Upper lobe of left lung (tissue), 4 donors: ENCODE data around the gene EXOC7.

Experiments used
- EP300 ChIP-seq, 4 donors: sonication (generic); formaldehyde crosslinking; IDR thresholded peaks; one replicate each; pipeline ENCODE4 v1.5.1; 2017; ENCODE audit warnings: antibody characterized with exemption in 4 of 4, control low read depth in 2 of 4
- POLR2A ChIP-seq, 4 donors: fragments of 450-650 bp; IDR thresholded peaks; one replicate each; pipeline ENCODE4 v1.5.1; 2016 to 2017; ENCODE audit warnings: antibody characterized with exemption in 4 of 4, mild to moderate bottlenecking in 2 of 4
- POLR2AphosphoS5 ChIP-seq, 2 donors: sonication (generic); formaldehyde crosslinking; IDR thresholded peaks; one replicate each; pipeline ENCODE4 v1.5.1; 2017; ENCODE audit warnings: antibody characterized with exemption in 2 of 2
- TF ChIP-seq, protein P1 (sequence below), 6 experiments: fragments of 450-650 bp in 4 of 6; fragments of 200-600 bp in 2 of 6; sonication (generic) in 2 of 6; IDR thresholded peaks; one replicate each; pipeline ENCODE4 v1.5.1; 2016 to 2019; ENCODE audit warnings: antibody characterized with exemption in 6 of 6

DNA sequence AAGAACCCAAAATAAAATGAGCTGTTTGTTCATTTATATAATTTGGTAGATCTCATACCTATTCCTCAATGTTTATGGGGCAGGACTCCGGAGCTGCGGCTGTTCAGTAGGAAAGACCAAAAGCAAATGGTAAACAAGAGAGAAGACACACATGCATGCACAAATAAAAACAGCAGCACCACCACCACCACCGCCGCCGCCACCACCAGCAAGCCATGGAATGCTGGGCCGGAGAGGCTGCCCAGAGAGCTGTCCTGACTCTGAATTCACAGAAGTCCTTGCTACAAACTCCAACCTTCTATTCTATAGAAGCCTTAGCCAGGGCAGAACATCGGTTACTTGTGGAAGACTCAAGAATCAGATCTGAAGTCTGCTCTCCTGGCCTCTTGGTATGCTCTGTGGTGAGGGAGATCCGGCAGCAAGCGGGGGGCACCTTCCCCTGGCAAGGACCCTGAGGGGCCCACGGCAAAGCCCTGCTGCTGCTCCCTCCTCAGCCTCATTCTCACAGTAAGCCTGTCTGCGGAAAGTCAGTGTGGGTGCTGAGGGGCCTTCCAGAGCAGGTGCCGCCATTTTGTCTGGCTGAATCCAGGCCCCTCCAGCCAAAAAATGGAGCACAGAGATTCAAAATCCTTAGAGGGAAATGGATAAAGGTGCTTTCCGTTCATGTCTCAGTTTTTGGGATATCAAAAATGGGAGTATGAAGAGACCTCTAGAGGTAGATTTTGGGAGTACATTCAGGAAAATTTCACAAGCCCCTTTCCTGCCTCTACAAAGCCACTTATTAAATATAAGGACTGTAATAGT, 43.8 kb upstream of the EXOC7 start:
- TF ChIP-seq POLR2AphosphoS5 (IDR thresholded peaks at IDR 0.05) (no peak), POLR2A (IDR thresholded peaks at IDR 0.05) (no peak), EP300 (IDR thresholded peaks at IDR 0.05) (no peak)
- TF ChIP-seq, protein P1, sequence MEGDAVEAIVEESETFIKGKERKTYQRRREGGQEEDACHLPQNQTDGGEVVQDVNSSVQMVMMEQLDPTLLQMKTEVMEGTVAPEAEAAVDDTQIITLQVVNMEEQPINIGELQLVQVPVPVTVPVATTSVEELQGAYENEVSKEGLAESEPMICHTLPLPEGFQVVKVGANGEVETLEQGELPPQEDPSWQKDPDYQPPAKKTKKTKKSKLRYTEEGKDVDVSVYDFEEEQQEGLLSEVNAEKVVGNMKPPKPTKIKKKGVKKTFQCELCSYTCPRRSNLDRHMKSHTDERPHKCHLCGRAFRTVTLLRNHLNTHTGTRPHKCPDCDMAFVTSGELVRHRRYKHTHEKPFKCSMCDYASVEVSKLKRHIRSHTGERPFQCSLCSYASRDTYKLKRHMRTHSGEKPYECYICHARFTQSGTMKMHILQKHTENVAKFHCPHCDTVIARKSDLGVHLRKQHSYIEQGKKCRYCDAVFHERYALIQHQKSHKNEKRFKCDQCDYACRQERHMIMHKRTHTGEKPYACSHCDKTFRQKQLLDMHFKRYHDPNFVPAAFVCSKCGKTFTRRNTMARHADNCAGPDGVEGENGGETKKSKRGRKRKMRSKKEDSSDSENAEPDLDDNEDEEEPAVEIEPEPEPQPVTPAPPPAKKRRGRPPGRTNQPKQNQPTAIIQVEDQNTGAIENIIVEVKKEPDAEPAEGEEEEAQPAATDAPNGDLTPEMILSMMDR (IDR thresholded peaks at IDR 0.05), result peak; percentile 24 to 61 (median 58)
